GM13976 (cell line): ENCODE data around the gene MELTF.

Experiments used
- DNase-seq: peaks from one replicate; pipeline ENCODE4 v3.0.0; 2012; ENCODE audit warnings: low spot score
- CTCF ChIP-seq: IDR thresholded peaks from 2 replicates; pipeline ENCODE4 v1.5.1; 2012; ENCODE audit warnings: borderline replicate concordance, mild to moderate bottlenecking; ENCODE audit not compliant: insufficient read depth; ENCODE audit errors: extremely low read depth, missing control alignments, control extremely low read depth
- in situ Hi-C: fragments of 300-500 bp; cut with MboI; formaldehyde crosslinking; loops from one replicate; pipeline ENCODE4 v1.12.0; 2022; ENCODE audit warnings: low sequenced_read_pairs, mixed read lengths, inconsistent platforms; ENCODE audit not compliant: unreplicated experiment

MELTF gene

GRCh38 chr3:197000211-197000610, 29.4 kb downstream of the MELTF start:
- no peak for DNase-seq
- in situ Hi-C loops, result loop anchor here (25.0 kb wide), 1 partner anchor 187 kb away; no protein-coding TSS in a partner anchor
- no peak for TF ChIP-seq CTCF

GRCh38 chr3:196998966-196999760, 30.5 kb downstream of the MELTF start:
- TF ChIP-seq CTCF, result no peak
- DNase-seq, result no peak
- in situ Hi-C loops, result loop anchor here (25.0 kb wide), 1 partner anchor 513 kb away; no protein-coding TSS in a partner anchor

DNA sequence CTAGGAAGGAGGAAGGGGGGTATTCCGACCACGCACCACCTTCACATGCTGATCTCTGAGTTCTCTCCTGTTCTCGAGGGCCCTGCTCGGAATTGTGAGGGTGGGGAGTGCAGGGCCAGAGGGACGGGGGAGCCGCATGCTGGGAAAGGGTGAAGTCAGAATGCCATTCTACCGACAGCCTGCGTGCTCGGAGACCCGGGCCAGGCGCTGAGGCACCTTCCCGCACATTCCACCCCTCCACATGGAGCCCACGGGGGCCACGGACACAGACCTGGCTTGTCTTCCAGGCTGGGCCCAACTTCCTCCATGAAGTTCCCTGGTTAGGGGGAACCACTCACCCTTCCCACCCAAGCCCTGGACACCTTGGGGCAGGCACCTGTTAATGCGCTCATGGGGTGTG, 32.3 kb downstream of the MELTF start:
- in situ Hi-C loops, result loop anchor here (25.0 kb wide), 1 partner anchor 515 kb away; no protein-coding TSS in a partner anchor

GRCh38 chr3:196996454-196997265, 33.0 kb downstream of the MELTF start:
- in situ Hi-C loops, result loop anchor here (25.0 kb wide), 1 partner anchor 516 kb away; no protein-coding TSS in a partner anchor
- no peak for TF ChIP-seq CTCF
- DNase-seq, result no peak

More for the DNA sequence above, 32.3 kb downstream of the MELTF start:
- TF ChIP-seq CTCF, result no peak
- no peak for DNase-seq

DNA sequence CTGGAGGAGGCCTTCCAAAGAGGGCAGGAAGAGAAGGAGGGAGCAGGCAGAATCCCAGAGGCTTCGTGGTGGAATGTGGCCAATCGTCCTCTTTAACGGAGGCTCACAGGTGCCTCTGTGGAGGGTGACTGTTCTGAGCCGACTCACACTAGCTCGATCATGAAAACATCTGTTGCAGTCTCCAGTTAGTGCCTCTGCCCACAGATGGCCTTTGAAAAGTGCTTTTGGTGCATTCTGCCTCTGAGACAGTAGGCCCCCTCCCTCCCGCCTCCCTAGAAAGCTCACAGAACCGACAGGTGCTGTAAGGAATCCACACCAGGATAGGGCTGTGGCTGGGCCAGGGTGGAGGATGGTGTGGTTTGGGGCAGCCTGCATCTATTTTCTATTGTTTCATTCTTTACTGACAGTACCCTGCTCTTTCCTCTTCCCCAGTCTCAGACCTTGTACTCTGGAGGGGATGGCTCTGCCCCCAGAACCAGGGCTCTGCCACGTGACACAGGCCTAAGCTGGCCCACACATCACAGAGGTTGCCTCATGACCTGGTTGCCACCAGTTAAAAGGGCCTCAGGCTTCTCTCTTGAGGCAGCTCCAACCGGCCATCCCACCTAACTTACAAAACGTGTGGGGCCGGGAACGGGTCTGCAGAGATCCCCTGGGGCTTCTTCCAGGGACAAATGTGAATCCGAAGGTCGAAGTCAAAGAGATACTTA, 33.8 kb downstream of the MELTF start:
- TF ChIP-seq CTCF, result no peak
- in situ Hi-C loops, result loop anchor here (25.0 kb wide), 1 partner anchor 516 kb away; no protein-coding TSS in a partner anchor
- no peak for DNase-seq

DNA sequence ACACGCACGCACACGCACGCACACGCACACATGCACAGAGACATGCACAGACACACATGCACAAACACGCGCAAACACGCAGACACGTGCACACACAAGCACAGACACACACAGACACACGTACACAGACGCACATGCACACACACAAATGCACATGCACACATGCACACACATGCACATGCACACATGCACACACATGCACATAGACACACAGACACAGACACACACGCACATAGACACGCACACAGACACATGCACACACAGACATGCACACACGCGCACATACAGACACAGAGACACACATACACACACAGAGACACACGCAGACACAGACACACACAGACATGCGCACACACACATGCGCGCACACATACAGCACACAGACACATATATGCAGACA, 34.6 kb downstream of the MELTF start:
- in situ Hi-C loops, result loop anchor here (25.0 kb wide), 1 partner anchor 517 kb away; no protein-coding TSS in a partner anchor
- no peak for DNase-seq
- TF ChIP-seq CTCF, result no peak
